Measurements from ENCODE around the gene SGPP2. TPM values are rescaled to one million over a fixed set of nuclear protein-coding genes. Genes with fewer than 3 reads are reported as not detected.

Gene SGPP2
- total and polyA plus RNA-seq, 4 donors = 3.9 to 39.5 (median 23.0) TPM

GRCh38 chr2:222447131-222447530, 22.8 kb downstream of the SGPP2 start:
- H3K4me1 ChIP-seq (ENCODE audit: control insufficient read depth in 5 of 5, insufficient read depth in 5 of 5, low read length in 5 of 5) = peaks cover 0 to 48% (median 0%) of the 10 kb centered on the region in 5 donors
- H3K27me3 ChIP-seq (ENCODE audit: control insufficient read depth in 3 of 3, insufficient read depth in 3 of 3, low read length in 2 of 3) = no peaks in the 10 kb centered on the region
- ATAC-seq (ENCODE audit: insufficient read depth, low FRiP score) (no peak), DNase-seq (no peak)
- WGBS, 2 donors = 31 to 76% methylated on average over 3 of the region's 3 CpGs
- H3K9me3 ChIP-seq (ENCODE audit: control insufficient read depth in 4 of 4, insufficient read depth in 3 of 4, low read length in 3 of 4) = no peaks in the 10 kb centered on the region
- no peaks in the 10 kb centered on the region for H3K36me3 ChIP-seq (ENCODE audit: control insufficient read depth in 4 of 4, insufficient read depth in 4 of 4, low read length in 4 of 4)
- no peak overlapping the region for H3K4me3 ChIP-seq
- no peak for TF ChIP-seq CTCF (IDR thresholded peaks at IDR 0.05; ENCODE audit: control extremely low read depth, extremely low read depth)
- H3K27ac ChIP-seq (ENCODE audit: low read depth in 1 of 2, low read length in 1 of 2) = no peak overlapping the region
- no peak overlapping the region for H3K9ac ChIP-seq (ENCODE audit: insufficient read depth in 1 of 2, low read length in 2 of 2)

GRCh38 chr2:222448748-222449181, 24.4 kb downstream of the SGPP2 start:
- ATAC-seq (ENCODE audit: insufficient read depth, low FRiP score) = peak; percentile 61
- H3K4me1 ChIP-seq (ENCODE audit: control insufficient read depth in 5 of 5, insufficient read depth in 5 of 5, low read length in 5 of 5) = peaks cover 0 to 55% (median 0%) of the 10 kb centered on the region in 5 donors
- TF ChIP-seq CTCF (IDR thresholded peaks at IDR 0.05; ENCODE audit: control extremely low read depth, extremely low read depth) = no peak
- no peaks in the 10 kb centered on the region for H3K9me3 ChIP-seq (ENCODE audit: control insufficient read depth in 4 of 4, insufficient read depth in 3 of 4, low read length in 3 of 4)
- peak; percentile 94 to 100 (median 99) for DNase-seq
- peak overlapping the region in 1 of 2 donors; percentile 54 for H3K27ac ChIP-seq (ENCODE audit: low read depth in 1 of 2, low read length in 1 of 2)
- no peak overlapping the region for H3K9ac ChIP-seq (ENCODE audit: insufficient read depth in 1 of 2, low read length in 2 of 2)
- H3K36me3 ChIP-seq (ENCODE audit: control insufficient read depth in 4 of 4, insufficient read depth in 4 of 4, low read length in 4 of 4) = no peaks in the 10 kb centered on the region
- H3K27me3 ChIP-seq (ENCODE audit: control insufficient read depth in 3 of 3, insufficient read depth in 3 of 3, low read length in 2 of 3) = no peaks in the 10 kb centered on the region
- no peak overlapping the region for H3K4me3 ChIP-seq
- 8 to 24% methylated on average over 8 of the region's 8 CpGs for WGBS, 2 donors

GRCh38 chr2:222450021-222450420, 25.7 kb downstream of the SGPP2 start:
- H3K27me3 ChIP-seq (ENCODE audit: control insufficient read depth in 3 of 3, insufficient read depth in 3 of 3, low read length in 2 of 3) = no peaks in the 10 kb centered on the region
- H3K27ac ChIP-seq (ENCODE audit: low read depth in 1 of 2, low read length in 1 of 2) = no peak overlapping the region
- ATAC-seq (ENCODE audit: insufficient read depth, low FRiP score) = no peak
- H3K9me3 ChIP-seq (ENCODE audit: control insufficient read depth in 4 of 4, insufficient read depth in 3 of 4, low read length in 3 of 4) = no peaks in the 10 kb centered on the region
- no peak overlapping the region for H3K4me3 ChIP-seq
- WGBS, 2 donors = 70 to 81% methylated on average over 2 of the region's 2 CpGs
- H3K36me3 ChIP-seq (ENCODE audit: control insufficient read depth in 4 of 4, insufficient read depth in 4 of 4, low read length in 4 of 4) = no peaks in the 10 kb centered on the region
- peaks cover 0 to 59% (median 5%) of the 10 kb centered on the region in 5 donors for H3K4me1 ChIP-seq (ENCODE audit: control insufficient read depth in 5 of 5, insufficient read depth in 5 of 5, low read length in 5 of 5)
- no peak overlapping the region for H3K9ac ChIP-seq (ENCODE audit: insufficient read depth in 1 of 2, low read length in 2 of 2)
- DNase-seq = no peak
- no peak for TF ChIP-seq CTCF (IDR thresholded peaks at IDR 0.05; ENCODE audit: control extremely low read depth, extremely low read depth)

GRCh38 chr2:222451224-222451674, 26.9 kb downstream of the SGPP2 start:
- Histone ChIP-seq H3K27ac (ENCODE audit: low read depth in 1 of 2, low read length in 1 of 2) (no peak overlapping the region), H3K4me1 (ENCODE audit: control insufficient read depth in 5 of 5, insufficient read depth in 5 of 5, low read length in 5 of 5) (peaks cover 0 to 59% (median 5%) of the 10 kb centered on the region in 5 donors), H3K27me3 (ENCODE audit: control insufficient read depth in 3 of 3, insufficient read depth in 3 of 3, low read length in 2 of 3) (no peaks in the 10 kb centered on the region), H3K9ac (ENCODE audit: insufficient read depth in 1 of 2, low read length in 2 of 2) (no peak overlapping the region), H3K36me3 (ENCODE audit: control insufficient read depth in 4 of 4, insufficient read depth in 4 of 4, low read length in 4 of 4) (no peaks in the 10 kb centered on the region), H3K4me3 (no peak overlapping the region), H3K9me3 (ENCODE audit: control insufficient read depth in 4 of 4, insufficient read depth in 3 of 4, low read length in 3 of 4) (no peaks in the 10 kb centered on the region)
- no peak for ATAC-seq (ENCODE audit: insufficient read depth, low FRiP score)
- no peak for TF ChIP-seq CTCF (IDR thresholded peaks at IDR 0.05; ENCODE audit: control extremely low read depth, extremely low read depth)
- peak in 2 of 3 donors; percentile 66 to 79 for DNase-seq
- whole genome bisulfite sequencing, 2 donors = 69 to 75% methylated on average over 5 of the region's 5 CpGs

Measured in lung (tissue), 12 donors.